DMS79 treated with DMSO at 0.1 percent for 48 hours (cell line): ENCODE measurements around the gene CNTNAP2.

Experiments used
- DNase-seq: peaks from one replicate; lab custom pipeline; 2025; lab: John Stamatoyannopoulos, UW

CNTNAP2 gene

DNA sequence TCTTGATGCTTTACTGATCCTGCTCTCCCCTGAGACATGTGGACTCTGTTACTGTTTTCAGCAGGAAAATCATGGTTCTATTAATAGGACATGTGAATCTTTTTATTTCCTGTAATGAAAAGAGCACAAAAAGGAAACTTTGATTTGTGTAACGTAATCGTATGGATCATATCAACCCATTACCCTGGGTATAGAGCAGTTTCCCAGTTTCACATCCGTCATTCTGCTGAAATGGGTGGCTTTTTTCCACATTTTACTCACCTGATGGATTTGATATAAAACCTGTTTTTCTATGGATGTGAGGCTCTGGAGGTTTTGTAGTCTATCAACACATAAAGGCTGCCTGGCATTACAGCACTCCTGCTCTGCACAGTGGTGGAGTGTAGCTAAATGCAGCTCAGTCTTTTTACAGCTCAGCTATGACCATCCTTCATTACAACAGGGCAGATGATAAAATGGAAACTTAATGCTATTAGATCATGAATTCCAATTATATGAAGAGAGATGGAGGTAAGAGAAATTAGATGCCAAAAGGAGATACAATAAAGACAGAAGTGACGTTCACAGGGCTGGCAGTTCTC, 1987.6 kb downstream of the CNTNAP2 start:
- DNase-seq = no peak

GRCh38 chr7:148104924-148105323, 1988.3 kb downstream of the CNTNAP2 start:
- DNase-seq = no peak

DNA sequence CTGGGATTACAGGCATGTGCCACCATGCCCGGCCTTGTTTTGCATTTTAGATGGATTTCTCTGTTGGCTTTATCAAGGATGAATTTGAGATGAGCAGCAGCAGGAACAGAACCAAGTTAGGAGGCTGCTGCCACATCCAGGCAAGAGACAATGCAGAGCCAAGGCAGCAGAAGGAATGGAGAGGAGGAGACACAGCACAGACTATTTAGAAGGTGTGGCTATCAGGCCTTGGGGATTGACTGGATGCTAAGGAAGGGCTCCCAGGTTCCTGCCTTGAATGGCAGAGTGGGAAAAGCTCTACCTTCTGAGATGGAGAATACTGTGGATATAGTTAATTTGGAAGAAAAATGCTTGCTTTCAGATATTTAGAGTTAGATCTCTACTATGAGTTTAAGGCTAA, 1989.3 kb downstream of the CNTNAP2 start:
- no peak for DNase-seq

- no peak for DNase-seq
Observed at GRCh38 chr7:148107443-148108127, 1991.0 kb downstream of the CNTNAP2 start.

- no peak for DNase-seq
Observed at GRCh38 chr7:148108381-148108780, 1991.8 kb downstream of the CNTNAP2 start.

- no peak for DNase-seq
Observed at GRCh38 chr7:148110097-148110868, 1993.7 kb downstream of the CNTNAP2 start.

DNA sequence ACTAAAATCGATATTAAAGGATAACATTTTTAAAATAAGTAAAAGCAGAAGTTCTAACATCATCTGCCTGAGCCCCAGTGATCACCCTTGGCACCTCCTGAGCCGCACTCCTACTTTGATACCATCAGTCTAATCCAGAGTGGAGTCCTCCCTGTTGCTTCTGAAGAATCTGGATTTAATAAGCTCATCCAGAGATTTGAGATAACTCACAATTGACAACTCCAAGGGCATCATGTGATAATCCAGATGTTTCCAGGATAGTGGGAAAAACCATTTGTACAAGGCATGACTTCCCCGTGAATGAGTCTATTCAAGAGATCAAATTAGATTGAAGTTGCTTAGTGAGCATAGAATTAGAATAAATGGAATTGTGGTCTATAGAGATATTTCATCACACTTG, 1998.2 kb downstream of the CNTNAP2 start:
- DNase-seq = no peak

DNA sequence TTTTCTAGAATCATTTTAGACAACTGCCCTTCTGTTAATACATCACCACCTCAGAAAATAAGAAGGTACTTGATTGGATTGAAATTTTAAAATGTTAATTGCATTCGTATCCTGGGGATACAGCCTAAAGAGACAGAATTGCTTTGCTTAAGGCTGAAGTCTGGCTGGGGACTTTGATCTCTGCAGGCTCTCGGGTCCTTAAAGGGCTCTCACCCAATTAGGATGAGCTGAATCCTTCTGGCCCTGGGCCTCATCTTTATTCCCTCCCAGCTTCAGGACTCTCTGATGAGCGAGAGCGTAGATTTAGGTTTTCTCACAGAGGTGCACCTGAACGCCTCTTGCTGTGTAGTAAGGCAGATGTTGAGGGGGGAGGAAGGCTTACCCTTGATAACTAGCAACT, 1998.7 kb downstream of the CNTNAP2 start:
- DNase-seq = no peak

- no peak for DNase-seq
Observed at GRCh38 chr7:148116195-148116594, 1999.6 kb downstream of the CNTNAP2 start.

DNA sequence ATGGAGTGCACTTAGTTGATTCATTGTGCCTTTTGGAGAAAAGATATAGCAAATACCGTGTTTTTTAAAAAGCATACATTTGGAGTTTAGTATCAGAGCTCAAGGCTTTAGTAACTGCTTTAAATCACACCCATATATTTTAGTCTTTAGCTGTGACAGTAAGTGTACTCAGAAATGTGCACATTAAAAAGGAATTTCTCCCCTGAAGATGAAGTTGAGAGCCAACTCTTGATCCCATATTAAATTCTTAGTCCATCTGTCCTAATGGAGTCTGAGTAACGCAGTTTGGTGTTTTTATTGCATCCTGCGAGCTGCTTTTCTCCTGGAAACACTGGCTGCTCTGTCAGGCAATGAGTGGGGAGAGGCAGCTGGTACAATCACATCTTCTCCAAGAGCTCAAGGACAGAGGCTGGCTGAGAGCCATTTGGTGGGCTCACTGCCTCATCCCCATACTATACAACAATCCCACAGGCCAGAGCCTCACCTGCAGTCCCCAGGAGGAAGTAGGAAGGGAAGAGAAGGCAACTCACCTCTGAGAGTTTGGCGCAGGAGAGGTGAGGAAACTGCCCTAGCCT, 2000.3 kb downstream of the CNTNAP2 start:
- DNase-seq = no peak

GRCh38 chr7:148118371-148118770, 2001.8 kb downstream of the CNTNAP2 start:
- DNase-seq = no peak

- no peak for DNase-seq
Observed at GRCh38 chr7:148121401-148121800, 2004.8 kb downstream of the CNTNAP2 start.

DNA sequence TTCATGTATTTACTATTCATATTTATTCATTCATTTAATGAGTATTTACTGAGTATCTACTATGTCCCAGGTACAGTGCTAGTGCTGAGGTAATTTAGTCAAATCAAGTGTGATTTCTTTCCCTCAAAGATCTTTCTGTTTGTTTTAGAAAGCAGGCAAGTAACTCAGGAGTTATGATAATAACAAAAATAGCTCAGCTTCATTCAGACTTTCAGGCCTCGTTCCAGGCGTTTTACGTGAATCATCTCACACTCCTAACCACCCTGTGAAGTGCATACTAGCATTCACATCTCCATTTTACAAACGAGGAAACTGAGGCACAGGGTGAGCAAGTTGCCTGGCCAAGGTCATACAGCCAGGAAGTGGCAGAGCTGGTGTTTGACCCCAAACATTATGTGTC, 2005.2 kb downstream of the CNTNAP2 start:
- DNase-seq = no peak

DNA sequence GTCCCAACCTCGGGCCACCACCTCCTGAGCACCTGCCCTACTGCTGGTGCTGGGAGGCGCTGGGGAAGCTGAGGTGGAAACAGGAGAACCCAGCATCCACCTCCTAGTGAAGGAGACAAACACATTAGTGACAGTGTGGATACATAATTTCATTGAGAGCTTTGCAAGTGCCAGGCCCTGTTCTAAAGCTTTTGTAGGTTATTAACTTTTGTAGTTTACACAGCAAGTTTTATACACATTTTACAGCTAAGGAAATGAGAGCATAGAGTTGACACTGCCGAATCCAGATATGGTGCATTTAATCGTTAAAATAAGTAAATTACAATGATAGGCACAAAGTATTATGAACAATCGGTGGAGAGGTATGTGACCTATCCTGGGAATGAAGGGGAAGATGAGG, 2007.9 kb downstream of the CNTNAP2 start:
- no peak for DNase-seq

- DNase-seq = no peak
Observed at GRCh38 chr7:148127374-148127773, 2010.8 kb downstream of the CNTNAP2 start.

GRCh38 chr7:148129023-148129422, 2012.4 kb downstream of the CNTNAP2 start:
- no peak for DNase-seq

DNA sequence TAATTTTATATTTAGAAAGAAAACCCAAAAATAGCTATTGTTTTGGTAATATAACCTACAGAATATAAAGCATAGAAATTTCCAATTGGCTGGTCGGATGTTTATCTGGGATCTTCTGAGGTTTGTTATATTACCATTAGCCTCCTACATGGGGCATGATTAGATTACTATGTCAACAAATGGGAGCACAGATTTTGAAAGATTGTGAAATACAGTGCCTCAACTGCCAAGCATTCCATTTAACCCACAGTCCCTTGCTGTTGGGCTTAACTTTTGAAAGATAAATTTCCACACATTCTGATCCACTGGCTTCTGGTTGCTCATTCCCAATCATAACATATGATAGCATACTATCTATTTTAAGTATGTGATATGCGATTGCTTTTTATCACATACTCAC, 2018.5 kb downstream of the CNTNAP2 start:
- no peak for DNase-seq

GRCh38 chr7:148135997-148136396, 2019.4 kb downstream of the CNTNAP2 start:
- DNase-seq = no peak

DNA sequence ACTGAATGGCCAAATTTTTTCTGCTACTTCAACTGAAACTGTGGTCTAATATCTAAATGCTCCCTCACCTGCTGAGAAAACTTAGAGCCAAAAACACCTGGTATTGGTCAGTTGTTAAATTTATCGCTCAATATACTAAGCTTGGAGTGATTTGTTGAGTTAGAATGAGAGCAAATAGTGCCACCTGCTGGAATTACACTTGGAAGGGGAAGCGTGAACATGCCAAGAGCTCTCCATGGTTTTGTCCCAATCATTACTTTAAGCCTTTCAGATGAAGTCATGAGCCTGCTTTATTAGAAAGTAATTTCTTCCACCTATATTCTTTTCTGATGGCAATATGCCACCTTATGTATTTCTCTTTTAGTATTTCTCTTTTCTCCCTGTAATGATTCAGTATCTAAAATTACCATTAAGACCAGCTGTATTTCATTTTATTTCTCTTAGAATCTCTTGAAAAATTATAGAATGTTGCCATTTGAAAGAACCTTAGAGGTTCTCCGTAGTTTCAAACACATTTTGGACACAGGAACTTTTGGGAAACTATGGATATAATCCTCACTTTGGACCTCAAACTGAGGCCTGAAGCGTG, 2026.2 kb downstream of the CNTNAP2 start:
- DNase-seq = peak; percentile 2

DNA sequence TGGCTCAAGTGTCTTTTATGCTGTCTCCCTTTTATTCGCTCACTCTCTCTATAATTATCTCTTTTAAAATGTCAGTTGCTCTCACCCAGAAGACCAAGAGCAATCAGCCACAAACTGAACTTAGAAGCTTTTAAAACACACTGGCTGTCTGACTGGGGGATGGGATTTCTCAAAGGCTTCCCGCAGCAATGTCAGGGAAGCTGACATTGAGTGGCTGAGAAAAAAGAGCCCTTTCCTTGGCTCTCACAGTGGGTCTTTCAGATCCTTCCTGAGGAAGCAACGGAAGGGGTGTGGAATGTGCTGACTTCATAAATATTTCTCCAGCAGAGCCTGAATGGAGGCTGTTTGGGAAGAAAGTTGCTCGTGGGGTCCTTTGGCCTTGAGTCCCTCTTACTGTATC, 2028.2 kb downstream of the CNTNAP2 start:
- no peak for DNase-seq

DNA sequence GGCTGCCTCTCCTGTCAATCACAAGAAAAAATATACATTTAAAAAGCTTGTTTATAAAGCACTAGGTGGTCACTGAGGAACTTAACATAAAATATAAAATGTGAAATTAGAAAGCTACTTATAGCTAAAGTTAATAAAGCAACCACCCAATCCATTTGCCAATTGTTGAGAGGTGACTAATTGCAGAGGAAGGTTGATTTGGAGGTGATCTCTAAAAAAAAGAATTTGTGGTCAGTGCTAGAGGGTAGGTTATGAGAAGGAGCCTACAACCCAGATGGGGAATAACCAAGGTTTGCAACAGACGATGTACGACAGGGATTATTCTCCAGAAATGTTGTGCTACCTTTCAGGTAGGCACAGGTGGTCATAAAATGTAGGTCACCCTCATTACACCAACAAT, 2029.7 kb downstream of the CNTNAP2 start:
- DNase-seq = no peak

DNA sequence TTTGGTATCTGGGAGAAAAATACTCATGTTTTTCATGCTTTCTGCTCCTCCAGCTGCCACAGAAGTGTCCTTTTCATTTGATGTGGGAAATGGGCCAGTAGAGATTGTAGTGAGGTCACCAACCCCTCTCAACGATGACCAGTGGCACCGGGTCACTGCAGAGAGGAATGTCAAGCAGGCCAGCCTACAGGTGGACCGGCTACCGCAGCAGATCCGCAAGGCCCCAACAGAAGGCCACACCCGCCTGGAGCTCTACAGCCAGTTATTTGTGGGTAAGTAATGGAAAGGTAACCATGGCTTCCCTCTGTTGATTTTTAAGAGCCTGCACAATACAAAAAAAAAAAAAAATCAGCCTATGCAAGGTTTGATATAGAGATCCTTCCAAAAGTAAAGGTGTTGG, 2030.8 kb downstream of the CNTNAP2 start:
- DNase-seq = no peak

GRCh38 chr7:148148456-148148855, 2031.9 kb downstream of the CNTNAP2 start:
- no peak for DNase-seq
